Right atrium auricular region (tissue), 2 donors: ENCODE data around the gene PBRM1. TPM values are rescaled to one million over a fixed set of nuclear protein-coding genes. Genes with fewer than 3 reads are reported as not detected.
"Not testable (repeated sequence)": the region's sequence is repeated elsewhere in the genome, so short reads cannot be mapped to it uniquely, and the experiment has no call there.

Experiments
- DNase-seq: peaks from one replicate; pipeline ENCODE4 v3.0.0-alpha.2; 2019; ENCODE audit warnings: low spot score
- H3K27ac ChIP-seq, 2 donors: fragments of 200-600 bp; sonication (generic); 1 replicate in 1 of 2; 2 replicates in 1 of 2; pipeline ENCODE4 v1.5.1; 2016 to 2019
- H3K27me3 ChIP-seq, 2 donors: fragments of 200-600 bp; sonication (generic); one replicate each; pipeline versions ENCODE4 v1.5.1 to v1.6.0; 2017 to 2019
- H3K36me3 ChIP-seq: fragments of 200-600 bp; sonication (generic); one replicate; pipeline ENCODE4 v1.5.1; 2016
- H3K4me1 ChIP-seq, 2 donors: fragments of 200-600 bp; sonication (generic); one replicate each; pipeline versions ENCODE4 v1.5.1 to v1.6.0; 2017 to 2019
- H3K4me3 ChIP-seq, 2 donors: fragments of 200-600 bp; sonication (generic); 1 replicate in 1 of 2; 2 replicates in 1 of 2; pipeline ENCODE4 v1.5.1; 2017 to 2019; ENCODE audit warnings: mild to moderate bottlenecking in 1 of 2, moderate library complexity in 1 of 2
- H3K9me3 ChIP-seq, 2 donors: fragments of 200-600 bp; sonication (generic); one replicate each; pipeline ENCODE4 v1.5.1; 2019
- CTCF ChIP-seq, 2 donors: fragments of 200-600 bp; sonication (generic); IDR thresholded peaks; one replicate each; pipeline ENCODE4 v1.5.1; 2019; ENCODE audit warnings: antibody characterized with exemption in 2 of 2
- total RNA-seq, 2 donors: library from RNA; depleted of rRNA; stranded (reverse); fragments of >200 nt; gene quantifications; one replicate each; pipeline ENCODE4 v1.1.0, GENCODE V29; 2016

PBRM1 gene
- total RNA-seq, 2 donors from 2014 or later = 39.8 to 40.6 TPM

GRCh38 chr3:52679811-52680210, 5.9 kb downstream of the PBRM1 start:
- Histone ChIP-seq H3K4me1 (peaks cover 0 to 42% of the 10 kb centered on the region in 2 donors), H3K36me3 (peaks cover 31% of the 10 kb centered on the region), H3K9me3 (no peaks in the 10 kb centered on the region), H3K4me3 (no peak overlapping the region), H3K27me3 (no peaks in the 10 kb centered on the region), H3K27ac (no peak overlapping the region)
- DNase-seq = no peak
- TF ChIP-seq CTCF (IDR thresholded peaks at IDR 0.05) = no peak

- Histone ChIP-seq H3K36me3 (peaks cover 31% of the 10 kb centered on the region), H3K4me1 (peaks cover 0 to 35% of the 10 kb centered on the region in 2 donors), H3K27ac (no peak overlapping the region), H3K9me3 (no peaks in the 10 kb centered on the region), H3K4me3 (no peak overlapping the region), H3K27me3 (no peaks in the 10 kb centered on the region)
- DNase-seq = no peak
- no peak for TF ChIP-seq CTCF (IDR thresholded peaks at IDR 0.05)
Observed at GRCh38 chr3:52679199-52679538, 6.5 kb downstream of the PBRM1 start.

- no peak for DNase-seq
- peaks cover 31% of the 10 kb centered on the region for H3K36me3 ChIP-seq
Observed at GRCh38 chr3:52678265-52679198, 7.2 kb downstream of the PBRM1 start.

GRCh38 chr3:52676201-52676600, 9.5 kb downstream of the PBRM1 start:
- not testable (repeated sequence) for H3K9me3 ChIP-seq, H3K27me3 ChIP-seq, DNase-seq, H3K27ac ChIP-seq, H3K4me3 ChIP-seq
- Histone ChIP-seq H3K4me1 (peaks cover 0 to 16% of the 10 kb centered on the region in 2 donors), H3K36me3 (peaks cover 50% of the 10 kb centered on the region)

More at GRCh38 chr3:52678265-52679198, 7.2 kb downstream of the PBRM1 start:
- TF ChIP-seq CTCF (IDR thresholded peaks at IDR 0.05) = no peak
- Histone ChIP-seq H3K9me3 (no peaks in the 10 kb centered on the region), H3K27me3 (no peaks in the 10 kb centered on the region), H3K4me1 (peaks cover 0 to 29% of the 10 kb centered on the region in 2 donors), H3K27ac (no peak overlapping the region), H3K4me3 (no peak overlapping the region)

- no peak overlapping the region for H3K4me3 ChIP-seq
- TF ChIP-seq CTCF (IDR thresholded peaks at IDR 0.05) = no peak
- peaks cover 0 to 17% of the 10 kb centered on the region in 2 donors for H3K4me1 ChIP-seq
- H3K9me3 ChIP-seq = no peaks in the 10 kb centered on the region
- H3K36me3 ChIP-seq = peaks cover 46% of the 10 kb centered on the region
- peak overlapping the region in 1 of 2 donors; percentile 55 for H3K27ac ChIP-seq
- no peak for DNase-seq
- no peaks in the 10 kb centered on the region for H3K27me3 ChIP-seq
Observed at GRCh38 chr3:52671676-52672075, 14.0 kb downstream of the PBRM1 start.

- no peak overlapping the region for H3K4me3 ChIP-seq
- peaks cover 48% of the 10 kb centered on the region for H3K36me3 ChIP-seq
- H3K9me3 ChIP-seq = no peaks in the 10 kb centered on the region
- peak; percentile 61 for DNase-seq
- H3K4me1 ChIP-seq = peaks cover 0 to 17% of the 10 kb centered on the region in 2 donors
- peak overlapping the region; percentile 12 to 55 for H3K27ac ChIP-seq
- TF ChIP-seq CTCF (IDR thresholded peaks at IDR 0.05) = no peak
- H3K27me3 ChIP-seq = no peaks in the 10 kb centered on the region
Observed at GRCh38 chr3:52670621-52671521, 14.8 kb downstream of the PBRM1 start.
